ENCODE results near the gene SULT2B1.

The SULT2B1 gene

GRCh38 chr19:48540110-48540509 lies 11.9 kb upstream of the SULT2B1 start:
- Histone ChIP-seq H3K4me1 (ENCODE audit: insufficient read depth, low read length) (peaks cover 3% of the 10 kb centered on the region; the same call in 1 of the 2 replicates), H3K9me3 (ENCODE audit: control insufficient read depth, insufficient read depth, low read length) (no peaks in the 10 kb centered on the region), H3K9ac (ENCODE audit: low read depth, low read length) (no peak overlapping the region), H3K36me3 (ENCODE audit: insufficient read depth, low read length) (no peaks in the 10 kb centered on the region)

- Histone ChIP-seq H3K9me3 (ENCODE audit: control insufficient read depth, insufficient read depth, low read length) (no peaks in the 10 kb centered on the region), H3K9ac (ENCODE audit: low read depth, low read length) (no peak overlapping the region), H3K4me1 (ENCODE audit: insufficient read depth, low read length) (peaks cover 11% of the 10 kb centered on the region; the same call in 1 of the 2 replicates), H3K36me3 (ENCODE audit: insufficient read depth, low read length) (no peaks in the 10 kb centered on the region)
Observed at GRCh38 chr19:48541813-48542212, 10.2 kb upstream of the SULT2B1 start.

- no peaks in the 10 kb centered on the region for H3K9me3 ChIP-seq (ENCODE audit: control insufficient read depth, insufficient read depth, low read length)
- H3K36me3 ChIP-seq (ENCODE audit: insufficient read depth, low read length) = no peaks in the 10 kb centered on the region
- H3K4me1 ChIP-seq (ENCODE audit: insufficient read depth, low read length) = peaks cover 11% of the 10 kb centered on the region; the same call in 1 of the 2 replicates
- peak overlapping the region; percentile 14; the same call in 1 of the 2 replicates for H3K9ac ChIP-seq (ENCODE audit: low read depth, low read length)
Observed at GRCh38 chr19:48543121-48543710, 8.8 kb upstream of the SULT2B1 start.

- H3K4me1 ChIP-seq (ENCODE audit: insufficient read depth, low read length) = peaks cover 14% of the 10 kb centered on the region; the same call in 1 of the 2 replicates
- no peaks in the 10 kb centered on the region for H3K9me3 ChIP-seq (ENCODE audit: control insufficient read depth, insufficient read depth, low read length)
- H3K9ac ChIP-seq (ENCODE audit: low read depth, low read length) = no peak overlapping the region
- no peaks in the 10 kb centered on the region for H3K36me3 ChIP-seq (ENCODE audit: insufficient read depth, low read length)
Observed at GRCh38 chr19:48544856-48545750, 6.9 kb upstream of the SULT2B1 start.

- no peaks in the 10 kb centered on the region for H3K36me3 ChIP-seq (ENCODE audit: insufficient read depth, low read length)
- H3K9me3 ChIP-seq (ENCODE audit: control insufficient read depth, insufficient read depth, low read length) = no peaks in the 10 kb centered on the region
- peaks cover 14% of the 10 kb centered on the region; the same call in 1 of the 2 replicates for H3K4me1 ChIP-seq (ENCODE audit: insufficient read depth, low read length)
- H3K9ac ChIP-seq (ENCODE audit: low read depth, low read length) = no peak overlapping the region
Observed at GRCh38 chr19:48547722-48548121, 4.2 kb upstream of the SULT2B1 start.

- peaks cover 14% of the 10 kb centered on the region; the same call in 1 of the 2 replicates for H3K4me1 ChIP-seq (ENCODE audit: insufficient read depth, low read length)
- no peaks in the 10 kb centered on the region for H3K9me3 ChIP-seq (ENCODE audit: control insufficient read depth, insufficient read depth, low read length)
- no peaks in the 10 kb centered on the region for H3K36me3 ChIP-seq (ENCODE audit: insufficient read depth, low read length)
- H3K9ac ChIP-seq (ENCODE audit: low read depth, low read length) = no peak overlapping the region
Observed at GRCh38 chr19:48548253-48548911, 3.6 kb upstream of the SULT2B1 start.

- H3K9me3 ChIP-seq (ENCODE audit: control insufficient read depth, insufficient read depth, low read length) = no peaks in the 10 kb centered on the region
- no peaks in the 10 kb centered on the region for H3K36me3 ChIP-seq (ENCODE audit: insufficient read depth, low read length)
- H3K9ac ChIP-seq (ENCODE audit: low read depth, low read length) = no peak overlapping the region
Observed at GRCh38 chr19:48549380-48549779, 2.6 kb upstream of the SULT2B1 start.

GRCh38 chr19:48552406-48553322 lies 692 bp downstream of the SULT2B1 start:
- 0 out of 2 replicates have a peak, but pooled peaks cover 3% of the 10 kb centered on the region for H3K4me1 ChIP-seq (ENCODE audit: insufficient read depth, low read length)
- H3K36me3 ChIP-seq (ENCODE audit: insufficient read depth, low read length) = no peaks in the 10 kb centered on the region
- no peak overlapping the region for H3K9ac ChIP-seq (ENCODE audit: low read depth, low read length)
- H3K9me3 ChIP-seq (ENCODE audit: control insufficient read depth, insufficient read depth, low read length) = no peaks in the 10 kb centered on the region

More at GRCh38 chr19:48549380-48549779, 2.6 kb upstream of the SULT2B1 start:
- H3K4me1 ChIP-seq (ENCODE audit: insufficient read depth, low read length) = peaks cover 14% of the 10 kb centered on the region; the same call in 1 of the 2 replicates

GRCh38 chr19:48553676-48554384 lies 1.9 kb downstream of the SULT2B1 start:
- Histone ChIP-seq H3K9me3 (ENCODE audit: control insufficient read depth, insufficient read depth, low read length) (no peaks in the 10 kb centered on the region), H3K36me3 (ENCODE audit: insufficient read depth, low read length) (no peaks in the 10 kb centered on the region), H3K9ac (ENCODE audit: low read depth, low read length) (peak overlapping the region; percentile 38; the same call in 1 of the 2 replicates), H3K4me1 (ENCODE audit: insufficient read depth, low read length) (0 out of 2 replicates have a peak, but pooled peaks cover 3% of the 10 kb centered on the region)

- Histone ChIP-seq H3K9me3 (ENCODE audit: control insufficient read depth, insufficient read depth, low read length) (no peaks in the 10 kb centered on the region), H3K36me3 (ENCODE audit: insufficient read depth, low read length) (no peaks in the 10 kb centered on the region), H3K4me1 (ENCODE audit: insufficient read depth, low read length) (0 out of 2 replicates have a peak, but pooled peaks cover 1% of the 10 kb centered on the region), H3K9ac (ENCODE audit: low read depth, low read length) (no peak overlapping the region)
Observed at GRCh38 chr19:48554385-48555091, 2.6 kb downstream of the SULT2B1 start.

- H3K9ac ChIP-seq (ENCODE audit: low read depth, low read length) = no peak overlapping the region
Observed at GRCh38 chr19:48556163-48556562, 4.2 kb downstream of the SULT2B1 start.

GRCh38 chr19:48556825-48557224 lies 4.9 kb downstream of the SULT2B1 start:
- no peaks in the 10 kb centered on the region for H3K36me3 ChIP-seq (ENCODE audit: insufficient read depth, low read length)
- no peak overlapping the region for H3K9ac ChIP-seq (ENCODE audit: low read depth, low read length)
- H3K9me3 ChIP-seq (ENCODE audit: control insufficient read depth, insufficient read depth, low read length) = no peaks in the 10 kb centered on the region
- H3K4me1 ChIP-seq (ENCODE audit: insufficient read depth, low read length) = no peaks in the 10 kb centered on the region

More at GRCh38 chr19:48556163-48556562, 4.2 kb downstream of the SULT2B1 start:
- Histone ChIP-seq H3K9me3 (ENCODE audit: control insufficient read depth, insufficient read depth, low read length) (no peaks in the 10 kb centered on the region), H3K36me3 (ENCODE audit: insufficient read depth, low read length) (no peaks in the 10 kb centered on the region), H3K4me1 (ENCODE audit: insufficient read depth, low read length) (no peaks in the 10 kb centered on the region)

Measured in ES-I3 (cell line).